Breast epithelium (tissue), 4 donors: ENCODE data around the gene FLT4. TPM values are rescaled to one million over a fixed set of nuclear protein-coding genes. Genes with fewer than 3 reads are reported as not detected.
A peak's percentile ranks its signal among the peaks of the same experiment; 100 is the strongest.

Experiments used
- DNase-seq, 2 donors: peaks; one replicate each; pipeline ENCODE4 v3.0.0-alpha.2; 2019; ENCODE audit warnings: low spot score in 2 of 2
- H3K27ac ChIP-seq, 2 donors: fragments of 200-600 bp; sonication (generic) in 1 of 2; one replicate each; pipeline ENCODE4 v1.5.1; 2016 to 2019; ENCODE audit warnings: mild to moderate bottlenecking in 1 of 2
- H3K27me3 ChIP-seq, 2 donors: fragments of 200-600 bp; sonication (generic) in 1 of 2; one replicate each; pipeline versions ENCODE4 v1.5.1 to v1.6.0; 2017 to 2019; ENCODE audit warnings: control low read depth in 1 of 2, mild to moderate bottlenecking in 1 of 2
- H3K36me3 ChIP-seq: fragments of 200-600 bp; one replicate; pipeline ENCODE4 v1.5.1; 2019
- H3K4me1 ChIP-seq, 2 donors: fragments of 200-600 bp; sonication (generic); one replicate each; pipeline ENCODE4 v1.5.1; 2016 to 2019; ENCODE audit warnings: control low read depth in 1 of 2
- H3K4me3 ChIP-seq, 3 donors: fragments of 200-600 bp; sonication (generic); 1 replicate in 2 of 3; 2 replicates in 1 of 3; pipeline ENCODE4 v1.5.1; 2016 to 2019; ENCODE audit warnings: mild to moderate bottlenecking in 3 of 3, moderate library complexity in 2 of 3
- H3K9me3 ChIP-seq, 2 donors: fragments of 200-600 bp; sonication (generic) in 1 of 2; one replicate each; pipeline ENCODE4 v1.5.1; 2016 to 2019; ENCODE audit warnings: control low read depth in 1 of 2
- POLR2A ChIP-seq: fragments of 450-650 bp; IDR thresholded peaks from one replicate; pipeline ENCODE4 v1.6.1; 2016; ENCODE audit warnings: antibody characterized with exemption, mild to moderate bottlenecking, moderate library complexity
- POLR2AphosphoS5 ChIP-seq, 3 donors: sonication (generic); formaldehyde crosslinking; IDR thresholded peaks; one replicate each; pipeline ENCODE4 v1.6.1; 2017; ENCODE audit warnings: antibody characterized with exemption in 3 of 3
- intact Hi-C: fragments of 100-400 bp; cut with DNase I; formaldehyde crosslinking; loops from one replicate; pipeline ENCODE4 v1.15.1; 2023; ENCODE audit warnings: low total_unique reads
- total RNA-seq, 3 donors: library from RNA; depleted of rRNA; stranded (reverse); fragments of >200 nt; gene quantifications; one replicate each; pipeline ENCODE4 v1.1.0, GENCODE V29; 2016
- TF ChIP-seq, protein P1 (sequence below), 3 donors: fragments of 450-650 bp; IDR thresholded peaks; one replicate each; pipeline ENCODE4 v1.5.1; 2016 to 2017; ENCODE audit warnings: antibody characterized with exemption in 3 of 3, mild to moderate bottlenecking in 3 of 3, moderate library complexity in 3 of 3

The FLT4 gene
- total RNA-seq, 3 donors from 2014 or later = 4.3 to 35.7 (median 7.9) TPM

DNA sequence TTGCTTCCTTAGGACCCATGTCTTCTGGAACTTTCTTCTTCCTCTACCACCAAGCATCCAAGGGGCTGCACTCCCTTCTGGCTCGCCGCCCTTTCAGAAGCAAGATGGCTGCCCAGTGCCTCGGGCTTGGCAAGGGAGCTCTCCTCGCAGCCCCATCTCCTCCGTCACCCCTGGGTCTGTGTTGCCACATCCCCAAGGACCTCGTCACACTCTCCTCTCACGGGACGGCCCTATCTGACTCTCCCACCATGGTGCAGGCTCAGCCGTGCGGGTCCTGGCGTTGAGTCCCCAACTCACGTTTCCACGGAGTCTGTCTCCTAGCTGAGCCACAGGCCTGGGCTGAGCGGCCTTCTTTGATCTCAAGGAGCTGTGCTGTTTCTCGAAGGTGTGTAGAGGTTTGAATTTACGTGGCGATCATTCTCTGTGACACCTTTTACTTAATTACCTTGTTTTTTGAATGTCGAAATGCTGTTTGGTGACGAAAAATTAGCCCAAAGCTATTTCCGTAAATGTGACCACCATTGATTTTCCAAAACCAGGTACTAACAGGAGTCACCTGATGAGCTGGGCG, 43.1 kb downstream of the FLT4 start:
- intact Hi-C loops = no loop called here
- TF ChIP-seq POLR2A (no peak), POLR2AphosphoS5 (IDR thresholded peaks at IDR 0.05) (no peak)
- TF ChIP-seq, protein P1, sequence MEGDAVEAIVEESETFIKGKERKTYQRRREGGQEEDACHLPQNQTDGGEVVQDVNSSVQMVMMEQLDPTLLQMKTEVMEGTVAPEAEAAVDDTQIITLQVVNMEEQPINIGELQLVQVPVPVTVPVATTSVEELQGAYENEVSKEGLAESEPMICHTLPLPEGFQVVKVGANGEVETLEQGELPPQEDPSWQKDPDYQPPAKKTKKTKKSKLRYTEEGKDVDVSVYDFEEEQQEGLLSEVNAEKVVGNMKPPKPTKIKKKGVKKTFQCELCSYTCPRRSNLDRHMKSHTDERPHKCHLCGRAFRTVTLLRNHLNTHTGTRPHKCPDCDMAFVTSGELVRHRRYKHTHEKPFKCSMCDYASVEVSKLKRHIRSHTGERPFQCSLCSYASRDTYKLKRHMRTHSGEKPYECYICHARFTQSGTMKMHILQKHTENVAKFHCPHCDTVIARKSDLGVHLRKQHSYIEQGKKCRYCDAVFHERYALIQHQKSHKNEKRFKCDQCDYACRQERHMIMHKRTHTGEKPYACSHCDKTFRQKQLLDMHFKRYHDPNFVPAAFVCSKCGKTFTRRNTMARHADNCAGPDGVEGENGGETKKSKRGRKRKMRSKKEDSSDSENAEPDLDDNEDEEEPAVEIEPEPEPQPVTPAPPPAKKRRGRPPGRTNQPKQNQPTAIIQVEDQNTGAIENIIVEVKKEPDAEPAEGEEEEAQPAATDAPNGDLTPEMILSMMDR (IDR thresholded peaks at IDR 0.05) = no peak
- Histone ChIP-seq H3K36me3 (no peaks in the 10 kb centered on the region), H3K27ac (no peak overlapping the region), H3K9me3 (no peaks in the 10 kb centered on the region), H3K4me1 (no peaks in the 10 kb centered on the region), H3K27me3 (no peaks in the 10 kb centered on the region), H3K4me3 (no peak overlapping the region)
- no peak for DNase-seq

DNA sequence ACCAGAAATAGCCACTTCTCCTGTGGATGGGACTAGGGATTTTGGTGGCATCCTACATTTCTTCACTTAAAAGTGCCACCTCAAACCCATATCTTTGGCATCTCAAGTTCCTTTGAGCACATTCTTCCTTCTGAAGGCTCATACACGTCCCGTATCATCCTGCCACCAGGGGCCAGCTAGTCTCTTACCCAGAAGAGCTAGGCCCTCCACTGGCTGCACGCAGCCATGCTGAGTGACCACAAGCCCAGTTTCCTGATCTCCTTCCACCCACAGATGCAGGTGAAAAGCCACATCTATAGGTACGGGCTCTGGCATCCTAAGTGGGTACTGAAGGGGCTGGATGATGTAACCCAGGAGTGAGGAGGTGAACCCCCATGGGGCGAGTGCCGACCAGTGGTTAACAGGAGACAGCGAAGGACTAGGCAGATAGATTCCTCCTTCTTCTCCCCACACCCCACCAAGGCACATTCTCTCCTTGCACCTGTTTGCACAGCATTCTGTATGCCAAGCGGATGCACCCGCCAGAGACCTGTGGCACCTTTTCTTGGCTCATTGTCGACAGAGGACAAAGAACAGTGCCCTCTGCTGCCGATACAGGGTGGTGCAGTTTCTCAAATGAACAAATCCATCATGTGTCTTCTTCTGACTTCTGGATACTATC, 43.7 kb downstream of the FLT4 start:
- Histone ChIP-seq H3K4me3 (no peak overlapping the region), H3K9me3 (no peaks in the 10 kb centered on the region), H3K36me3 (no peaks in the 10 kb centered on the region), H3K27ac (no peak overlapping the region), H3K4me1 (no peaks in the 10 kb centered on the region), H3K27me3 (no peaks in the 10 kb centered on the region)
- peak; percentile 25 to 80 for DNase-seq
- intact Hi-C loops = no loop called here
- TF ChIP-seq, protein P1 (IDR thresholded peaks at IDR 0.05) = peak in 2 of 3 donors; percentile 54 to 55
- TF ChIP-seq POLR2AphosphoS5 (IDR thresholded peaks at IDR 0.05) = no peak

DNA sequence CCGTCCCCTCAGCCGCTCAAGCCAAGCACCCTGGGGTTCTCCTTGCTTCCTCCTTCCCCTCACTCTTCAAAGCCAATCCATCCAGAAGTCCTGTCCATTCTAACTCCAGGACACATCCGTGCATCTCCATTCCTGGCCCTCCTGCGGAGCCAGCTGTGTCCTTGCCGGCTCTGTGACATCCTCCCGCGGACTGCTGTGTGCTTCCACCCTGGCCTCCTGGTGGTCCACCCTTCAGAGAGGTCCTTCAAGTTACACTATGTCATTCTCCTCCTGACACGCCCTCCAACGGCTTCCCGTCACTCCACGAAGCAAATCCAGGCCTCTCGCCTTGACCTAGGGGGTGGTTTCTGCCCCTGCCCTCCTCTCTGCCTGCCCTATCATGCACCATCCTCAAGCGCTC, 45.1 kb downstream of the FLT4 start:
- Histone ChIP-seq H3K4me3 (no peak overlapping the region), H3K36me3 (no peaks in the 10 kb centered on the region), H3K27me3 (no peaks in the 10 kb centered on the region), H3K9me3 (no peaks in the 10 kb centered on the region), H3K27ac (no peak overlapping the region), H3K4me1 (no peaks in the 10 kb centered on the region)
- intact Hi-C loops = no loop called here
- no peak for DNase-seq
- TF ChIP-seq, protein P1 (IDR thresholded peaks at IDR 0.05) = no peak
- TF ChIP-seq POLR2A = no peak
- no peak for TF ChIP-seq POLR2AphosphoS5 (IDR thresholded peaks at IDR 0.05)

DNA sequence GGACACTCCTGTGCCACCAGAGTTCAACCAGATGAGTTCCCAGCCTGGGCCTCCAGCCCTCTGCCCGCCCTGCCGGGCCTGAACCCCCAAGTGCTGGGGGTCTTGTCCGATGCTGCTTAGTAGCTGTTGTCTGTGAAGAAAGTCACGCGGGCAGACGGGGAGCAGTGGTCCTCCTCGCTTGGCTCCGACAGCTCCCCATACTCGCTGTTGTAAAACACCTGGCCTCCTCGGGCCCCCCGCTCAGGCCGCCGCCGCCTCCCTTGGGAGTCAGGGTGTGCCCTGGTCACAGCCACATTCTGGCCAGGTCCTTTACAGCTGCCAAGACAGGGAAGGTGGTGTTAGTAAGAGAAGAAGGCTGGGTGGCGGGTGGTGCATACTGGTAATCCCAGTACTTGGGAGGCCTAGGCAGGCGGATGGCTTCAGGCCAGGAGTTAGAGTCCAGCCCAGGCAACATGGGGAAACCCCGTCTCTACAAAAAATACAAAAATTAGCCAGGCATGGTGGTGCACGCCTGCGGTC, 46.3 kb downstream of the FLT4 start:
- no peak for TF ChIP-seq POLR2AphosphoS5 (IDR thresholded peaks at IDR 0.05)
- DNase-seq = no peak
- no peaks in the 10 kb centered on the region for H3K27me3 ChIP-seq
- H3K9me3 ChIP-seq = no peaks in the 10 kb centered on the region
- H3K4me1 ChIP-seq = no peaks in the 10 kb centered on the region
- no peak overlapping the region for H3K27ac ChIP-seq
- no peak overlapping the region for H3K4me3 ChIP-seq
- no peaks in the 10 kb centered on the region for H3K36me3 ChIP-seq
- intact Hi-C loops = no loop called here

DNA sequence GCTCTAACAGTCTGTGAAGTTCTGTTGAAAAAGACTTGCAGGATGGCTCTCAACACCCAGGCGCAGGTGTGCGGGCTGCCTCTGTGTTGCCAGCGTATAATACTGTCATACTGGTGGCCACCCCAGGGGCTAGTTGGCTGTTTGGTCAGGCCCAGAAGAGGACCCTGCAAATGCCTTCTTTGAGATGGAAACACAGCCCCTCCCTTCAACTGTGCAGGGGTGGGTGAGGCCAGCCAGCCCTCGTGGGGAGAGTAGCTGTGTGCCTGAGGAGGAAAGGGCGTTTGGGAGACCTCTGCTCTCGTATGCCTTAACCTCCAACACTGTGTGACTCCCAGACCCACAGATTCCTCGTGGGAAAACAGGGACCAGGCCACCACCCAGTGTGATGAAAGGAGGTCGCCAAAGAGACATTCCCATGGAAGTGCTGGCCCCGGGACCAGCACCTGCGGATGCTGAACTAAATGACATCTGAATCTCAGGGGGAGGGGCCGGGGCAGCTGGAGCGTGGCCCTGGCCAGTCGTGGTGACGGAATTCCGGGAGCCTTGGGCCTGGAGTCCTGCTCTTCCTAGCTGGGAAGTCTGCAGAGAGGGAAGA, 46.8 kb downstream of the FLT4 start:
- Histone ChIP-seq H3K27me3 (no peaks in the 10 kb centered on the region), H3K27ac (no peak overlapping the region), H3K4me1 (no peaks in the 10 kb centered on the region), H3K4me3 (no peak overlapping the region), H3K9me3 (no peaks in the 10 kb centered on the region), H3K36me3 (no peaks in the 10 kb centered on the region)
- peak in 1 of 2 donors; percentile 40 for DNase-seq
- intact Hi-C loops = no loop called here
- TF ChIP-seq POLR2A (no peak), POLR2AphosphoS5 (IDR thresholded peaks at IDR 0.05) (no peak)
- TF ChIP-seq, protein P1 (IDR thresholded peaks at IDR 0.05) = no peak
